K562 (cell line): Measurements from ENCODE around the gene CAPN2. TPM values are rescaled to one million over a fixed set of nuclear protein-coding genes. Genes with fewer than 3 reads are reported as not detected.
A peak's percentile ranks its signal among the peaks of the same experiment; 100 is the strongest.

Experiments used
- CAMTA2 ChIP-seq: fragments of 250-450 bp; sonication (Bioruptor Pico); conservative IDR thresholded peaks from 2 replicates; pipeline ENCODE4 v1.5.1; 2022
- CBFB ChIP-seq: sonication (generic); formaldehyde crosslinking; IDR thresholded peaks from 2 replicates; pipeline ENCODE4 v1.4.0; 2020; ENCODE audit warnings: mild to moderate bottlenecking, missing genetic modification reagents
- CBX8 ChIP-seq: fragments of 200-600 bp; sonication (generic); IDR thresholded peaks from 2 replicates; pipeline ENCODE4 v1.6.1; 2012; ENCODE audit warnings: borderline replicate concordance, mixed run types, low read depth, mild to moderate bottlenecking, moderate library complexity, mixed read lengths, low read length, control low read depth, inconsistent platforms; ENCODE audit not compliant: poor library complexity, severe bottlenecking; ENCODE audit errors: extremely low read depth
- DDX20 ChIP-seq: fragments of 450-650 bp; IDR thresholded peaks from 2 replicates; pipeline ENCODE4 v1.6.1; 2016; ENCODE audit warnings: missing genetic modification characterization, low read depth, mild to moderate bottlenecking, missing compliant biosample characterization, moderate library complexity
- KLF10 ChIP-seq: fragments of 250-450 bp; sonication (Bioruptor Pico); IDR thresholded peaks from 2 replicates; pipeline ENCODE4 v1.6.1; 2021; ENCODE audit warnings: matching md5 sums
- MTA1 ChIP-seq: fragments of 450-650 bp; IDR thresholded peaks from 2 replicates; pipeline ENCODE4 v1.6.1; 2017; ENCODE audit warnings: borderline replicate concordance
- NBN ChIP-seq: fragments of 450-650 bp; IDR thresholded peaks from 2 replicates; pipeline ENCODE4 v1.6.1; 2016; ENCODE audit warnings: low read depth, mild to moderate bottlenecking
- PRPF4 ChIP-seq: fragments of 200-400 bp; formaldehyde crosslinking; IDR thresholded peaks from one replicate; pipeline ENCODE4 v1.6.1; 2017; ENCODE audit warnings: low read length, low read depth, mild to moderate bottlenecking; ENCODE audit not compliant: insufficient read depth, poor library complexity, severe bottlenecking
- TSC22D4 ChIP-seq: fragments of 450-650 bp; IDR thresholded peaks from 2 replicates; pipeline ENCODE4 v1.6.1; 2016; ENCODE audit warnings: missing genetic modification characterization, missing biosample characterization, control low read depth
- ZBTB8A ChIP-seq: fragments of 450-650 bp; IDR thresholded peaks from 2 replicates; pipeline ENCODE4 v1.6.1; 2018; ENCODE audit warnings: mild to moderate bottlenecking, moderate library complexity; ENCODE audit not compliant: partially characterized antibody
- ZKSCAN1 ChIP-seq: fragments of 150-350 bp; IDR thresholded peaks from 2 replicates; pipeline ENCODE4 v1.6.1; 2016; ENCODE audit warnings: low read depth, low read length
- ZKSCAN3 ChIP-seq: fragments of 250-450 bp; sonication (Bioruptor Pico); IDR thresholded peaks from 2 replicates; pipeline ENCODE4 v1.4.0; 2020
- ZNF124 ChIP-seq: sonication (generic); formaldehyde crosslinking; IDR thresholded peaks from 2 replicates; pipeline ENCODE4 v1.8.1; 2022; ENCODE audit warnings: missing genetic modification reagents
- ZNF282 ChIP-seq: sonication (generic); formaldehyde crosslinking; IDR thresholded peaks from 2 replicates; pipeline ENCODE4 v1.8.1; 2023; ENCODE audit warnings: missing genetic modification reagents
- ZNF445 ChIP-seq: fragments of 250-450 bp; sonication (Bioruptor Pico); IDR thresholded peaks from 2 replicates; pipeline ENCODE4 v1.4.0; 2020; ENCODE audit warnings: low read depth, mild to moderate bottlenecking, moderate library complexity
- ZNF717 ChIP-seq: fragments of 250-450 bp; sonication (Bioruptor Pico); IDR thresholded peaks from 2 replicates; pipeline ENCODE4 v1.5.0; 2021
- polyA plus RNA-seq, 8 experiments: library from polyadenylated mRNA; depleted of rRNA in 4 of 8; stranded (reverse) in 5 of 8; unstranded in 3 of 8; fragments of >200 nt; fragmentation: Nextera tagmentation in 2 of 8; fragmentation: Illumina TruSeq in 1 of 8; extraction: Ambion mirVana in 2 of 8; extraction: Trizol in 1 of 8; gene quantifications; 2 replicates each; pipeline versions ENCODE4 v1.2.1 to v1.2.3, GENCODE V29; 2011 to 2014; ENCODE audit warnings: inconsistent platforms in 1 of 8, missing spikeins in 1 of 8
- total RNA-seq, 7 experiments: library from RNA; depleted of rRNA in 6 of 7; stranded (reverse); fragments of >200 nt in 6 of 7; fragmentation: Illumina TruSeq in 2 of 7; extraction: Trizol in 2 of 7; gene quantifications; 2 replicates each; pipeline versions ENCODE4 v1.2.1 to v1.2.3, GENCODE V29; 2011 to 2021; ENCODE audit warnings: low replicate concordance in 1 of 7
- TF ChIP-seq, protein P1 (sequence below): fragments of 250-450 bp; sonication (Bioruptor Pico); IDR thresholded peaks from 2 replicates; pipeline ENCODE4 v1.8.0; 2021; ENCODE audit warnings: moderate library complexity, mild to moderate bottlenecking, inconsistent platforms
- TF ChIP-seq, protein P2 (sequence below), 2 experiments: fragments of 250-450 bp in 1 of 2; fragments of 450-650 bp in 1 of 2; sonication (Bioruptor Pico) in 1 of 2; IDR thresholded peaks; 2 replicates each; pipeline versions ENCODE4 v1.6.1 to v1.8.0; 2016 to 2021; ENCODE audit warnings: mild to moderate bottlenecking in 2 of 2, moderate library complexity in 2 of 2, missing compliant biosample characterization in 1 of 2, missing genetic modification characterization in 1 of 2
- TF ChIP-seq, protein P3 (sequence below): fragments of 250-450 bp; sonication (Bioruptor Pico); IDR thresholded peaks from 2 replicates; pipeline ENCODE4 v1.9.0; 2021; ENCODE audit warnings: mild to moderate bottlenecking
- TF ChIP-seq, protein P4 (sequence below): fragments of 450-650 bp; formaldehyde crosslinking; IDR thresholded peaks from 2 replicates; pipeline ENCODE4 v1.4.0; 2020; ENCODE audit warnings: mild to moderate bottlenecking, mixed read lengths
- TF ChIP-seq, protein P5 (sequence below): IDR thresholded peaks from 3 replicates; pipeline ENCODE4 v1.6.1; 2011; ENCODE audit warnings: borderline replicate concordance, mild to moderate bottlenecking; ENCODE audit not compliant: insufficient read length, insufficient read depth
- TF ChIP-seq, protein P6 (sequence below): sonication (generic); formaldehyde crosslinking; IDR thresholded peaks from 2 replicates; pipeline ENCODE4 v1.8.0; 2022; ENCODE audit warnings: mild to moderate bottlenecking, missing genetic modification reagents

Gene CAPN2
- total and polyA plus RNA-seq, 9 of the 15 experiments (the other 6 are each of a cell fraction or from before 2014, with no cell fraction given), result 24.6 to 157 (median 101) TPM

DNA sequence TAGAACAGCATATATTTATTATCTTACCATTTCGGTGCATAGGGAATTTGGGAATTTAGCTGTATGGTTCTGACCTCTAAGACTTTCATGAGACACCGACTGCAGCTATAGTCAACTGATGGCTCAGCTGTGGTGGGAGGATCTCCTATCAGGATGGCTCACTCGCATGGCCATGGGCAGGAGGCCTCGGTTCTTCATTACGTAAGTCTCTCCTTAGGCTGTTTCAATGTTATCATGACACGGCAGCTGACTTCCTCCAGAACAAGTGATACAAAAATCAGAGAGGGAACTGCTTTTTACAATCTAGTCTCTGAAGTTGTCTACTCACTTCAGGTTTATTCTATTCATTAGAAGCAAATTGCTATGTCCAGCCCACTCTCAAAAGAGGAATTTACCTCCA, 33.5 kb upstream of the CAPN2 start (continued):
- TF ChIP-seq, protein P1, sequence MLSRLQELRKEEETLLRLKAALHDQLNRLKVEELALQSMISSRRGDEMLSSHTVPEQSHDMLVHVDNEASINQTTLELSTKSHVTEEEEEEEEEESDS (CRISPR knock-in tag), result no peak
- TF ChIP-seq, protein P2, sequence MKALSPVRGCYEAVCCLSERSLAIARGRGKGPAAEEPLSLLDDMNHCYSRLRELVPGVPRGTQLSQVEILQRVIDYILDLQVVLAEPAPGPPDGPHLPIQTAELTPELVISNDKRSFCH (CRISPR knock-in tag; IDR thresholded peaks at IDR 0.05), result no peak
- TF ChIP-seq, protein P2 (tag; IDR thresholded peaks at IDR 0.05), result no peak
- no peak for TF ChIP-seq MTA1
- no peak for TF ChIP-seq PRPF4
- TF ChIP-seq, protein P3, sequence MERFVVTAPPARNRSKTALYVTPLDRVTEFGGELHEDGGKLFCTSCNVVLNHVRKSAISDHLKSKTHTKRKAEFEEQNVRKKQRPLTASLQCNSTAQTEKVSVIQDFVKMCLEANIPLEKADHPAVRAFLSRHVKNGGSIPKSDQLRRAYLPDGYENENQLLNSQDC, result no peak
- TF ChIP-seq CBFB, result no peak
- no peak for TF ChIP-seq ZNF445 (CRISPR knock-in tag)
- TF ChIP-seq KLF10 (CRISPR knock-in tag), result no peak
- TF ChIP-seq ZKSCAN3 (CRISPR knock-in tag), result no peak
- no peak for TF ChIP-seq CBX8
- no peak for TF ChIP-seq TSC22D4 (tag)
- TF ChIP-seq DDX20, result no peak
- TF ChIP-seq ZNF124, result no peak
- TF ChIP-seq, protein P4, sequence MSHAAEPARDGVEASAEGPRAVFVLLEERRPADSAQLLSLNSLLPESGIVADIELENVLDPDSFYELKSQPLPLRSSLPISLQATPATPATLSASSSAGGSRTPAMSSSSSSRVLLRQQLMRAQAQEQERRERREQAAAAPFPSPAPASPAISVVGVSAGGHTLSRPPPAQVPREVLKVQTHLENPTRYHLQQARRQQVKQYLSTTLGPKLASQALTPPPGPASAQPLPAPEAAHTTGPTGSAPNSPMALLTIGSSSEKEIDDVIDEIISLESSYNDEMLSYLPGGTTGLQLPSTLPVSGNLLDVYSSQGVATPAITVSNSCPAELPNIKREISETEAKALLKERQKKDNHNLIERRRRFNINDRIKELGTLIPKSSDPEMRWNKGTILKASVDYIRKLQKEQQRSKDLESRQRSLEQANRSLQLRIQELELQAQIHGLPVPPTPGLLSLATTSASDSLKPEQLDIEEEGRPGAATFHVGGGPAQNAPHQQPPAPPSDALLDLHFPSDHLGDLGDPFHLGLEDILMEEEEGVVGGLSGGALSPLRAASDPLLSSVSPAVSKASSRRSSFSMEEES, result no peak
- TF ChIP-seq ZBTB8A, result no peak
- no peak for TF ChIP-seq ZNF282
- TF ChIP-seq, protein P5, sequence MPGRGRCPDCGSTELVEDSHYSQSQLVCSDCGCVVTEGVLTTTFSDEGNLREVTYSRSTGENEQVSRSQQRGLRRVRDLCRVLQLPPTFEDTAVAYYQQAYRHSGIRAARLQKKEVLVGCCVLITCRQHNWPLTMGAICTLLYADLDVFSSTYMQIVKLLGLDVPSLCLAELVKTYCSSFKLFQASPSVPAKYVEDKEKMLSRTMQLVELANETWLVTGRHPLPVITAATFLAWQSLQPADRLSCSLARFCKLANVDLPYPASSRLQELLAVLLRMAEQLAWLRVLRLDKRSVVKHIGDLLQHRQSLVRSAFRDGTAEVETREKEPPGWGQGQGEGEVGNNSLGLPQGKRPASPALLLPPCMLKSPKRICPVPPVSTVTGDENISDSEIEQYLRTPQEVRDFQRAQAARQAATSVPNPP, result no peak
- no peak for TF ChIP-seq ZKSCAN1
- no peak for TF ChIP-seq CAMTA2 (CRISPR knock-in tag)
- TF ChIP-seq NBN, result peak; percentile 85
- TF ChIP-seq, protein P6, sequence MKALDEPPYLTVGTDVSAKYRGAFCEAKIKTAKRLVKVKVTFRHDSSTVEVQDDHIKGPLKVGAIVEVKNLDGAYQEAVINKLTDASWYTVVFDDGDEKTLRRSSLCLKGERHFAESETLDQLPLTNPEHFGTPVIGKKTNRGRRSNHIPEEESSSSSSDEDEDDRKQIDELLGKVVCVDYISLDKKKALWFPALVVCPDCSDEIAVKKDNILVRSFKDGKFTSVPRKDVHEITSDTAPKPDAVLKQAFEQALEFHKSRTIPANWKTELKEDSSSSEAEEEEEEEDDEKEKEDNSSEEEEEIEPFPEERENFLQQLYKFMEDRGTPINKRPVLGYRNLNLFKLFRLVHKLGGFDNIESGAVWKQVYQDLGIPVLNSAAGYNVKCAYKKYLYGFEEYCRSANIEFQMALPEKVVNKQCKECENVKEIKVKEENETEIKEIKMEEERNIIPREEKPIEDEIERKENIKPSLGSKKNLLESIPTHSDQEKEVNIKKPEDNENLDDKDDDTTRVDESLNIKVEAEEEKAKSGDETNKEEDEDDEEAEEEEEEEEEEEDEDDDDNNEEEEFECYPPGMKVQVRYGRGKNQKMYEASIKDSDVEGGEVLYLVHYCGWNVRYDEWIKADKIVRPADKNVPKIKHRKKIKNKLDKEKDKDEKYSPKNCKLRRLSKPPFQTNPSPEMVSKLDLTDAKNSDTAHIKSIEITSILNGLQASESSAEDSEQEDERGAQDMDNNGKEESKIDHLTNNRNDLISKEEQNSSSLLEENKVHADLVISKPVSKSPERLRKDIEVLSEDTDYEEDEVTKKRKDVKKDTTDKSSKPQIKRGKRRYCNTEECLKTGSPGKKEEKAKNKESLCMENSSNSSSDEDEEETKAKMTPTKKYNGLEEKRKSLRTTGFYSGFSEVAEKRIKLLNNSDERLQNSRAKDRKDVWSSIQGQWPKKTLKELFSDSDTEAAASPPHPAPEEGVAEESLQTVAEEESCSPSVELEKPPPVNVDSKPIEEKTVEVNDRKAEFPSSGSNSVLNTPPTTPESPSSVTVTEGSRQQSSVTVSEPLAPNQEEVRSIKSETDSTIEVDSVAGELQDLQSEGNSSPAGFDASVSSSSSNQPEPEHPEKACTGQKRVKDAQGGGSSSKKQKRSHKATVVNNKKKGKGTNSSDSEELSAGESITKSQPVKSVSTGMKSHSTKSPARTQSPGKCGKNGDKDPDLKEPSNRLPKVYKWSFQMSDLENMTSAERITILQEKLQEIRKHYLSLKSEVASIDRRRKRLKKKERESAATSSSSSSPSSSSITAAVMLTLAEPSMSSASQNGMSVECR (CRISPR knock-in tag), result no peak
- no peak for TF ChIP-seq ZNF717
